HG02840 (cell line): Measurements from ENCODE around the gene MIER2.
"Not testable (repeated sequence)": the region's sequence is repeated elsewhere in the genome, so short reads cannot be mapped to it uniquely, and the experiment has no call there.

ENCODE experiments used
- ATAC-seq: cut with Tn5 transposase; IDR thresholded peaks from one replicate; pipeline ENCODE4 v1.9.1; 2021; ENCODE audit warnings: mild to moderate bottlenecking, moderate library complexity, moderate number of reproducible peaks; ENCODE audit not compliant: unreplicated experiment, low FRiP score

Gene MIER2

DNA sequence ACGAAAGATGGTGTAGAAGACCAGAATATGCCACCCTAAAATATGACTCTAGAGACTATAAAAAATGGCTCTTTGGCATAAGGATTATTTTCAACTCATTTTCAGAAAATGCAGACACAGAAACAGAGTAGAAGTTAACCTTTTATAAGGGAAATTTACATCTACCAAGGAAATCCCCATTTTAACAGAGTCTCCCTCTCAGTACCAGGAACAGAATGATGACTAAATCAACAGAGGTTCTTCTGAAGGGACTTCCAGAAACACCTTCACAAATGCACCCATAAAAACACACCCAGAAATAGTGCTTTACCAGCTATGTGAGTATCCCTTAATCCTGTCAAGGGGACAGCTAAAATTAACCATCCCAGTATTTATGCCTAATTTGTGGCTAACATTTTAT lies 82.5 kb downstream of the MIER2 start:
- ATAC-seq, result no peak

GRCh38 chr19:256804-257203 lies 87.8 kb downstream of the MIER2 start:
- not testable (repeated sequence) for ATAC-seq
